Brain microvascular endothelial cell (primary cell): ENCODE measurements around the gene CENPW.

Experiments used
- DNase-seq: peaks from one replicate; pipeline ENCODE4 v3.0.0-alpha.2; 2020
- H3K27ac ChIP-seq: fragments of 250-450 bp; sonication (Bioruptor Pico); 2 replicates; pipeline ENCODE4 v1.5.1; 2020; ENCODE audit warnings: mild to moderate bottlenecking, moderate library complexity
- H3K27me3 ChIP-seq: fragments of 250-450 bp; sonication (Bioruptor Pico); replicated peaks from 2 replicates; pipeline ENCODE4 v1.5.1; 2020; ENCODE audit warnings: mild to moderate bottlenecking
- H3K36me3 ChIP-seq: fragments of 250-450 bp; sonication (Bioruptor Pico); replicated peaks from 2 replicates; pipeline ENCODE4 v1.5.1; 2020; ENCODE audit warnings: mild to moderate bottlenecking
- H3K4me3 ChIP-seq: 2 replicates; pipeline ENCODE4 v1.5.1; 2011; ENCODE audit warnings: low read depth, mild to moderate bottlenecking, control low read depth, low read length, moderate library complexity
- CTCF ChIP-seq: IDR thresholded peaks from 2 replicates; pipeline ENCODE4 v1.5.1; 2011; ENCODE audit warnings: low read depth, mild to moderate bottlenecking, moderate library complexity, low read length, control low read depth, inconsistent platforms; ENCODE audit errors: missing control alignments
- in situ Hi-C: cut with HindIII; loops from 2 replicates; pipeline ENCODE4 v1.10.0; 2017; ENCODE audit warnings: low sequenced_read_pairs, low pct_ligation_motif_present

The CENPW gene

GRCh38 chr6:126335210-126335609, 4.7 kb upstream of the CENPW start:
- TF ChIP-seq CTCF: peak; percentile 42
- Histone ChIP-seq H3K27ac (no peak overlapping the region), H3K4me3 (no peak overlapping the region), H3K27me3 (no peaks in the 10 kb centered on the region), H3K36me3 (no peaks in the 10 kb centered on the region)
- DNase-seq: no peak
- in situ Hi-C loops: no loop called here

- peak; percentile 10 for DNase-seq
- no peaks in the 10 kb centered on the region for H3K36me3 ChIP-seq
- in situ Hi-C loops: no loop called here
- no peak overlapping the region for H3K4me3 ChIP-seq
- TF ChIP-seq CTCF: no peak
- H3K27ac ChIP-seq: no peak overlapping the region
- no peaks in the 10 kb centered on the region for H3K27me3 ChIP-seq
Observed at GRCh38 chr6:126337323-126337722, 2.6 kb upstream of the CENPW start.

GRCh38 chr6:126341126-126341525, 1.2 kb downstream of the CENPW start:
- TF ChIP-seq CTCF: no peak
- DNase-seq: no peak
- H3K27me3 ChIP-seq: no peaks in the 10 kb centered on the region
- no peaks in the 10 kb centered on the region for H3K36me3 ChIP-seq
- in situ Hi-C loops: no loop called here
- H3K4me3 ChIP-seq: peak overlapping the region; percentile 93
- no peak overlapping the region for H3K27ac ChIP-seq

GRCh38 chr6:126344181-126344580, 4.3 kb downstream of the CENPW start:
- no peaks in the 10 kb centered on the region for H3K27me3 ChIP-seq
- TF ChIP-seq CTCF: no peak
- in situ Hi-C loops: no loop called here

GRCh38 chr6:126351960-126352359, 12.0 kb downstream of the CENPW start:
- no peak for DNase-seq
- in situ Hi-C loops: no loop called here
- TF ChIP-seq CTCF: no peak
- Histone ChIP-seq H3K27me3 (no peaks in the 10 kb centered on the region), H3K27ac (no peak overlapping the region), H3K36me3 (no peaks in the 10 kb centered on the region), H3K4me3 (no peak overlapping the region)

More at GRCh38 chr6:126344181-126344580, 4.3 kb downstream of the CENPW start:
- no peak for DNase-seq
- H3K27ac ChIP-seq: no peak overlapping the region
- H3K36me3 ChIP-seq: no peaks in the 10 kb centered on the region
- no peak overlapping the region for H3K4me3 ChIP-seq

GRCh38 chr6:126352514-126352913, 12.6 kb downstream of the CENPW start:
- Histone ChIP-seq H3K27me3 (no peaks in the 10 kb centered on the region), H3K4me3 (no peak overlapping the region), H3K27ac (no peak overlapping the region), H3K36me3 (no peaks in the 10 kb centered on the region)
- in situ Hi-C loops: no loop called here
- TF ChIP-seq CTCF: no peak
- DNase-seq: no peak
